Fibroblast of skin of right quadriceps (primary cell): ENCODE results near the gene EDRF1.
"Not testable (repeated sequence)": the region's sequence is repeated elsewhere in the genome, so short reads cannot be mapped to it uniquely, and the experiment has no call there.

Experiments used
- DNase-seq: peaks from one replicate; pipeline ENCODE4 v3.0.0-alpha.2; 2013

Gene EDRF1

DNA sequence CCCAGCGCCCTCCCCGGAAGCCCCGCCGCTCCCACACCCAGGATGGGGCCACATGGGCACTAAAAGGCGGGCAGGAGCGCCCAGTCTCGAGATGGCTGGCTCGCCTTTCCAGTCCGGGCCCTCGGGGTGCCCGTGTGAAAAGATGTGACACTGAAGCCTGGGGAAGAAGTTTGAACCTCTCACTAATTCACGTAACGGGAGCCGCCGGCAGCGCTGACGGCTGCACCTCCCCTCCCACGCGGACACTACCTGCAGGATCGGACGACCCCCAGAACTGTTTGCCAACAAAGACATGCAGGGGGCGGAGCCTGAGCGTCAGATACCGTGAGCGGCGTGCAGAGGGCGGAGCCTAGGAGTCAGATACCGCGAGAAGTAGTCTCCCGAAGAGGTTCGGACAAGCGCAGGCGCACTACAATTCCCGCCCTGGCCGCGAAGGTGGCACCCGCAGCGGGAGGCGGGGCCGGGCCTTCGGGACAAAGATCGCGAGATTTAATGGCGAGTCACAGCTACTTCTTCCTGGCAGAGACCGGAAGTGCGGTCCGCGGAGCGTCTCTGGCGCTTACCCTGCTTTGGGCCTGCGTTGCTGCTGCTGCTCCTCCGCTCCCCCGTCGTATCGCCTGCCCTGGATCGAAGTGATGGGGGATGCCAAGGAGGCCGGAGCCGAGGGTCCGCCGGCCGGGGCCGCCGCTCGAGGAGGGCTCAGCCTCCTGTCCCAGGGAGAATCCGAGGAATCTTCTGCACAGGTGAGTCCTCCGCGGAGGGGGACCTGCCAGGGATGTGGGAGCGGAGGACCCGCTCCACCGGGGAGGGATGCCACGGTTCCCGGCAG is at the start of gene EDRF1:
TSS of gene EDRF1 (plus strand) at position 537 of the 829 bp plus-strand sequence. CDS start at position 636, 99 bp downstream.
- peak; percentile 99 for DNase-seq

DNA sequence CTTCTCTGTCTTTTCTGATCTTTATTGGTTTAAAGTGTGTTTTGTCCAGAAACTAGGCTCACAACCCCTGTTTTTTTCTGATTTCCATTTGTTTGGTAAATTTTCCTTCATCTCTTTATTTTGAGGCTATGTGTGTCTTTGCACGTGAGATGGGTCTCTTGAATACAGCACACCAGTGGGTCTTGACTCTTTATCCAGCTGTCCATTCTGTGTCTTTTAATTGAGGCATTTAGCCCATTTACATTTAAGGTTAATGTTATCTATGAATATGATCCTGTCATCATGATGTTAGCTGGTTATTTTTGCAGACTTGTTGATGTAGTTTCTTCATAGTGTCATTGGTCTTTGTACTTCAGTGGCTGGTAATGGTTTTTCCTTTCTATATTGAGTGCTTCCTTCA is 46.6 kb upstream of the EDRF1 start:
- DNase-seq = no peak

GRCh38 chr10:125679436-125679835 is 40.1 kb upstream of the EDRF1 start:
- peak; percentile 6 for DNase-seq

- DNase-seq = no peak
These were observed 36.4 kb upstream of the EDRF1 start, which contains the start of gene TEX36 for GRCh38 chr10:125683063-125683462. TSS of gene TEX36 (minus strand) at chr10:125683163. CDS start at chr10:125682989, 174 bp downstream.

GRCh38 chr10:125683821-125684220 is 35.7 kb upstream of the EDRF1 start:
- DNase-seq = no peak

- no peak for DNase-seq
These were observed 34.9 kb upstream of the EDRF1 start for GRCh38 chr10:125684581-125684980.

GRCh38 chr10:125687507-125688185 is 31.9 kb upstream of the EDRF1 start:
- peak; percentile 11 for DNase-seq

DNA sequence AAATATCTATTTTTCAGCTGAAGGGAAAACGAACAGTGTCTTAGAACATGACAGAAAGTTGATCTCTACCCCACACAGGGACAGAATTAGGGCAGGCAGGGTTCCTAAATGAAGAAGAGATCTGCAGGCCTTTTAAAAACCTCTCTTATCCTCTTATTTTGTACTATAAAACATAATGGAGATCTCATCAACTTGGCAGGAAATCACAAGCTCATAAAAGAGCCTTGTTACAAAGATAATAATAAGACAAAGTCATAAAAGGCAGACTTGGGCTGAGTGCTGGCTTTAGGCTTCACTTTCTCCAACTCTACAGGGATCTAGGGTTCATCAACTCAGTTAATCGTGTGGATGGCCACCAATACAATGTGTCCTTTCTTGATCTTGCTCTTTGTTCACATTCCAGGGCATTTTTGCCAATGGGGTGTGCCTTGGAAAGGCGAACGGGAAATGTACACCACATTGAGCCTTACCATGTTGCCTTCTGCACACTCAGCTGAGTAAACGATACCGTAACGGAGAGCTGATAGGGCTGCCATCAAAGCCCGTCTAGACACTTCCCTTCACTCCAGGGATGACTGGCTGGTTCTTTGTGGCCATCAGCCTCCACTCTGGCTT is 29.4 kb upstream of the EDRF1 start:
- DNase-seq = no peak

GRCh38 chr10:125691160-125691981 is 28.1 kb upstream of the EDRF1 start:
- peak; percentile 72 for DNase-seq

- peak; percentile 61 for DNase-seq
These were observed 27.3 kb upstream of the EDRF1 start for GRCh38 chr10:125692196-125692595.

DNA sequence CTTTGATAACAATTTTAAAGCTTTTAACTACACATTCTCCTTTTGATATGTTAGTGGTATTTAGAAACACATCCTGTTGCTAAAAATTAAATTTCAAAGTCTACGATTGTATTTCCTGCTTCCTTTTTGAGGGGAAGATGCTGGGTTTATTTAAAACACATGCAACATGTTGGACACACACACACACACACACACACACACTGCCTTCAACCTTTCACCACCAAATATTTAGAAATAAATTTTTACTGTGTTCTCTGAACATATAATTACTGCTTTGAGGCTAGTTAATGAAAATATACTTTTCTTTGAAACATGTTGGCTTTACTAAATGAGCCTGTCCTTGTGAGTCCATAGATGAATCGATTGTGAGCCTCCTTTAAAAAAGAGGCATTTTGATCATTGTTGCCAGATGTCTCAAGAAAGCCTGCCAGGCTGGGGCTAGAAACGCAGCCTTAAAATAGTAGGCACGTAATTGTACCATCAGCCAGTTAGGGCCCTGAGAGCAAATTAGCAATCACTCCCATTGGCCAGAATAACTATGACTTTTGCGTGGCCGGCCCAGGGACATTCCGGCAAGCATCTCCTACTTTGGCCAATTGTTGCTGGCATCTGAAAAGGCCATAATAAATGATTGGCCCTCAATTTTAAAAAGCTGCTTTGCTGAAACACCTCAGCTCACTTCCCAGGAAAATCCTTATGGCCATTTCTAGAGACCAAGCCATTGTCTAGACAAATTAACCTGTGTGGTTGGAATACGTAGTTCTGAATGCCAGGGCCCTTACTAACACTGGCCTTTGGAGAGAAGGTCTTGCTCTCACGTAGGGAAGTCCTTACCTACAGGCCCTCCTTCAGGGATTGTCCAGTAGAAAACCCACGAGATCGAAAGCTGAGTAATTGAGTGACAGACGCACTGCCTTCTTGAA is 26.6 kb upstream of the EDRF1 start:
- peak; percentile 75 for DNase-seq

DNA sequence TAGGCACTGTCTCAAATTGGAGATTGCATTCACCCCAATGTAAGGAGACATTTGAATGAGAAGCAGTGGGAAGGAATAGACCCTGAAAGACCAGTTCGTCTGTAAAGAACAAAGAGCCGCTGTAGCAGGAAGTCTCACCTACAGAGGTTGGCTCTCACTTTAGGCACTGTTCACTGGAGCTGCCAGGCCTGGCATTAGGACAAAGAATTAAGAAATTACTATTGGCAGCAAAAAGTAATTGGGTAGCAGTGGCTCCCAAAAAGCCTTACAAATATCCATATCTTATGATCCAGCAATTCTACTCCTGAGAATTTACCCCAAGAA is 26.0 kb upstream of the EDRF1 start:
- DNase-seq = no peak

DNA sequence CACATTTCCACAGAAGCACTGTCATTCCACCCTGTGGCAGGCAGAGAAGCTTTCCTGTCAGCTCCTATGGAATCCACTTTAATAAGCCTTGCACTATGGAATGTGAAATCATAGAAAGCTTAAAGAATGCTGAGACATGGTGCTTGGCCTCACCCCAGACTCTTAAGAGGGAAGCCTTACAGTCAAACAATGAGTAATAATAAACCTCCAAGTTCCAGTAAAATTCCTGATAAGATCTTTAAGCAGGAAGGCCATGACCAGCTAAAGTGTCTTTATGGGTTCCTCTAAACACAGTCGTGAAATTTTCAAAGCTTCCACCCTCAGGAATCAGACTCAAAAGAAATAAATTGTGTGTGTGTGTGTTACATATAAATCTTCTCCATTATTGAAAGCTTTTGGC is 24.6 kb upstream of the EDRF1 start:
- DNase-seq = peak; percentile 95

DNA sequence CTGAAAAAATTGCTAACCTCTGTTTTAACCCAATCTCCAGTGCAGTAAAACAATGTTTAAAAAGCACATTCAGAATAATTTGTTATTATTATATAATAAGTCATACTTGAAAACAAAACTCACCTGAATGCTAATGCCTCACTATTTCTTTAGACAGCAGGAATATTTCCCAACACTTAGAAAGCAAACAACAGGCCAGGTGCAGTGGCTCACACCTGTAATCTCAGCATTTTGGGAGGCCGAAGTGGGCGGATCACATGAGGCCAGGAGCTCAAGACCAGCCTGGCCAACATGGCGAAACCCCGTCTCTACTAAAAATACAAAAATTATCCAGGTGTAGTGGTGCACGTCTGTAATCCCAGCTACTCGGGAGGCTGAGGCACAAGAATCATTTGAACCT is 22.6 kb upstream of the EDRF1 start:
- DNase-seq = not testable (repeated sequence)

GRCh38 chr10:125698481-125698998 is 21.0 kb upstream of the EDRF1 start:
- DNase-seq = no peak

DNA sequence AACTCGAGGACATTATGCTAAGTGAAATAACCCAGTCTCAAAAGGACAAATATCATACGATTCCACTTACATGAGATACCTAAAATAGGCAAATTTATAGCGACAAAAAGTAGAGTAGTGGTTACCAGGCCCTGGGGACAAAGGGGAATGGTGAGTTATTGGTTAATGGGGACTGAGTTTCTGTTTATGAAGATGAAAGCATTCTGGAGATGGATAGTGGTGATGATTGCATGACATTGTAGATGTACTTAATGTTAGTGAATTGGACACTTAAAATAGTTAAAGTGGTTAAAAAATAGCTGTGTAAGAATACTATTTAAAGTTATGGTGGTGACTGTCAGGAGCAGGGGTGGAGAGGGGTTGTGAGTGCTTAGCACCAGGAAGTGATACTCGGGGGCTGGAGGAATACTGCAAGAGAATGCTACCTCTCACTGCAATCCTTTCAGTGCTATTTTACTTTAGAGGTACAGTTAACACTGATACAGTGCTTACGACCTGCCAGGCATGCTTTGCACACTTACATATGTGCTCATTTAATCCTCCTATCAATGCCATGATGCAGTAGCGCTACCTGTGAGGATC is 19.9 kb upstream of the EDRF1 start:
- no peak for DNase-seq

GRCh38 chr10:125700355-125700911 is 19.1 kb upstream of the EDRF1 start:
- peak; percentile 50 for DNase-seq

DNA sequence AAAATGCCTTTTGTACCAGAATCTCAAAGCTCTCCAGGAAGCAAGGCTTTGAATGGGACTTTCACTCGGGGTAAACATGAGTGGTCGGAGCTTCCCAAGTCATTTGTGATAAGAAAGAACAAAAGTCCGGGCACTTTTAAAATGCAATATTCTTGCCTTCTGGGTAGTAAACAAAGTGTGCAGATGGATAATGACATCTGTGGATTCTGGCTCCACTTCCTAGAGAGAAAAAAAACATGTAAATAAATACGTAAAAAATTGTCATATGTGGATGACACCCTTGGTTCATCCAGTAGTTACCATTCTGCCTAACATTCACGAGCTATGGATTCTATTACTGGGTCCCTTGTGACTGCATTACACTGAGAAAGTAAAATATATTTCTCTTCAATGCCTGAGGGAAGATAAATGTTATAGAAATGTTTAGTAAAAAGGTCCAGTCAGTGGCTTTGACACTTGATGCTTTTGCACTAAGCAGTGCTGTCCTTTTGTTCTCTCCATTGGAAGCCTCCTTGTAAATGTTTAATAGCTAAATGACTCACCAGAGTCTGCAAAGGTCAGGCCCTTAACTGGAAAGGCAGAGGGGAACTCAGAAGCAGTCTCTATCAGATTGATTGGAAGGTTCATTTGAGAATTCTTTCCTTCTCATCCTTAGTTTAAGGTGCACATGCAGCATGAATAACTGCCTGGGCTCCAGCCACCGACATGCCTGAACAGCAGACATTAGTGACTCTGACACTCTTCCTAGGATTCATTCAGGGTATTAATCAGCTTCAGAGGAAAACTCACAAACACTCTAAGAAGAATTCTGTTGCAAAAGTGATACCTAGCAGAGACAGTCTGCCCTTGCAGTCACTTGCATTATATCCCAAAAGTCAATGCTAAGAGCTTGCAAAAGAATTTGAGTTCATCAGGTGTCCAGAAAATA is 11.7 kb upstream of the EDRF1 start:
- DNase-seq = no peak

DNA sequence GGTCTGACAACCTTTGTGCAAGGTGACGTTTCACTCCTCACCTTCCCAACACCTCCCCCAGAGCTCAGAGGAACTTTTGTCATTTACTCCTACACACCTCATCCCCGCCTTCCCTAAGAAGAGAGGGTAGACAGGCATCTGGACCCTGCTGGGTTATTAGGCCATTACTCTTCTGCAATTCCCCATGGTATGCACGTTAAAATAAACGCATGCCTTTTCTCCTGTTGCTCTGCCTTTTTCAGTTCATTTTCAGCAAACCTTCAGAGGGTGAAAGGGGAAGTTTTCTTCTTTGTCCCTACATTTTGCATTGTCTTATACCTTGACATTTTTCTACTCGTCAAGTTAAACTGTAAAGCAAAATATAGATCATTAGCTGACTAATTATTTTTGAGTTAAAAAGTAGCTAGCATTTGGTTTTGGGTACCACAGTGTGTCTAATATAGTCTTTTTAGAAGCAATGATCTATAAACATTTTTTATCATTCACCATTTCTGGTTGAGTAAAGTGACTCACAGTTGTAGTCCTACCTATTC is 10.5 kb upstream of the EDRF1 start:
- DNase-seq = no peak
